KMS-11 (cell line): ENCODE data around the gene BAIAP2.

Experiments
- H2AFZ ChIP-seq: fragments of 200-600 bp; sonication (generic); 2 replicates; pipeline ENCODE4 v1.6.1; 2016; ENCODE audit warnings: antibody characterized with exemption, mixed run types, low read depth
- H3K27ac ChIP-seq: fragments of 200-600 bp; sonication (generic); 2 replicates; pipeline ENCODE4 v1.6.1; 2016; ENCODE audit warnings: mild to moderate bottlenecking, mixed run types
- H3K27me3 ChIP-seq: fragments of 200-600 bp; sonication (generic); 2 replicates; pipeline ENCODE4 v1.6.1; 2017; ENCODE audit warnings: mild to moderate bottlenecking, low read depth, mixed run types, moderate library complexity; ENCODE audit not compliant: insufficient read depth
- H3K36me3 ChIP-seq: fragments of 200-600 bp; sonication (generic); 2 replicates; pipeline ENCODE4 v1.6.1; 2017; ENCODE audit warnings: mild to moderate bottlenecking, mixed run types; ENCODE audit not compliant: insufficient read depth
- H3K4me1 ChIP-seq: fragments of 200-600 bp; sonication (generic); 2 replicates; pipeline ENCODE4 v1.6.1; 2016; ENCODE audit warnings: mild to moderate bottlenecking, low read depth, mixed run types; ENCODE audit not compliant: poor library complexity, severe bottlenecking
- H3K4me2 ChIP-seq: fragments of 200-600 bp; sonication (generic); 2 replicates; pipeline ENCODE4 v1.7.0; 2016; ENCODE audit warnings: mild to moderate bottlenecking, mixed run types
- H3K4me3 ChIP-seq: fragments of 200-600 bp; sonication (generic); IDR thresholded peaks from 2 replicates; pipeline ENCODE4 v1.6.1; 2017; ENCODE audit warnings: low read depth, low read length, mixed read lengths; ENCODE audit not compliant: insufficient read depth
- H3K79me2 ChIP-seq: fragments of 200-600 bp; sonication (generic); 2 replicates; pipeline ENCODE4 v1.6.1; 2016; ENCODE audit warnings: low read depth, mixed run types; ENCODE audit not compliant: insufficient read depth
- H3K9ac ChIP-seq: fragments of 200-600 bp; sonication (generic); 2 replicates; pipeline ENCODE4 v1.6.1; 2016; ENCODE audit warnings: mild to moderate bottlenecking, mixed run types
- H4K20me1 ChIP-seq: fragments of 200-600 bp; sonication (generic); 2 replicates; pipeline ENCODE4 v1.6.1; 2016; ENCODE audit warnings: mild to moderate bottlenecking, mixed run types; ENCODE audit not compliant: insufficient read depth
- CTCF ChIP-seq: fragments of 200-600 bp; sonication (generic); conservative IDR thresholded peaks from 2 replicates; pipeline ENCODE4 v1.6.1; 2017; ENCODE audit warnings: low read depth, mild to moderate bottlenecking, antibody characterized with exemption, low read length, moderate library complexity, mixed read lengths

Gene BAIAP2

DNA sequence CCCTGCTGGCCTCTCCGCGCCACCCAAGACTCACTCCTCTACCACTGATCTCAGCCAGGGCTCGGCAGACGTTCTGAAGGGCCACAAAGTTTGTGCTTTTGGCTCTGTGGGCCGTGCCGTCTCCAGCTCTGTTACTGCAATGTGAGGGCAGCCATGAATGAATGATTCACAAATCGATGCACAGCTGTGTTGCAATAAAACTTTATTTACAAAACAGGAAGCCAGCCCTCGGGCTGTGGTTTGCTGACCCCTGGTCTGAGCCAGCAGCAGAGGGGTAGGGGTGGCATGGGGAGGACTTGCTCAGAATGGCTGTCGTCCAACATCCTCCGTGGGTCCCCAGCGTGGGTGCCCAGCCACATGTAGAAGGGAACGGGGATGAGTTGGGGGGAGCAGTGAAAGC, 67.4 kb downstream of the BAIAP2 start:
- H2AFZ ChIP-seq, result no peak overlapping the region
- H3K79me2 ChIP-seq, result no peaks in the 10 kb centered on the region
- H3K4me3 ChIP-seq, result no peak overlapping the region
- H3K27ac ChIP-seq, result no peak overlapping the region
- H3K27me3 ChIP-seq, result peaks cover 93% of the 10 kb centered on the region
- no peaks in the 10 kb centered on the region for H3K36me3 ChIP-seq
- no peaks in the 10 kb centered on the region for H4K20me1 ChIP-seq
- no peak for TF ChIP-seq CTCF
- H3K9ac ChIP-seq, result no peak overlapping the region
- no peak overlapping the region for H3K4me2 ChIP-seq
- peaks cover 5% of the 10 kb centered on the region for H3K4me1 ChIP-seq

DNA sequence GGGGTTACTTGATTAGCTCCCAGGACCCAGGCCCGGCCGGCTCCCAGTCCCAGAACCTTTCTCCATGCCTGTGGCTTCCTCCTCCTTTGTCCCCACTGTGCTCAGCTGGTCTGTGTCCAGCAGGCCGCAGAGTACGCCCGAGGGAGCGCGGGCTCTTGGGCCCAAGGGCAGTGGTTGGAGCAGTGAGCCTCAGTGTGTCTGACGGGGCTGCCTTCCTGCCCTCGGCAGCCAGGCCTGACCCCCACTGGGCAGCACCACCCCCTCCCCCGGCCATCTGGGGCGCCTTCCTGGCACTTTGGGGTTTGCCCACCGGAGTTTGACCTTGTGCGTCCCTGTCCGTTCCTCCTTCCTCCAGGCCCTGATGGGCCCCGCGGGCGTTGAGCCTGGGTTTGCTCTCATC, 67.9 kb downstream of the BAIAP2 start:
- no peak overlapping the region for H3K27ac ChIP-seq
- H2AFZ ChIP-seq, result no peak overlapping the region
- H3K4me1 ChIP-seq, result peaks cover 5% of the 10 kb centered on the region
- no peak for TF ChIP-seq CTCF
- no peak overlapping the region for H3K4me2 ChIP-seq
- no peaks in the 10 kb centered on the region for H3K79me2 ChIP-seq
- no peak overlapping the region for H3K9ac ChIP-seq
- H3K27me3 ChIP-seq, result peaks cover 93% of the 10 kb centered on the region
- no peaks in the 10 kb centered on the region for H3K36me3 ChIP-seq
- H3K4me3 ChIP-seq, result no peak overlapping the region
- no peaks in the 10 kb centered on the region for H4K20me1 ChIP-seq

DNA sequence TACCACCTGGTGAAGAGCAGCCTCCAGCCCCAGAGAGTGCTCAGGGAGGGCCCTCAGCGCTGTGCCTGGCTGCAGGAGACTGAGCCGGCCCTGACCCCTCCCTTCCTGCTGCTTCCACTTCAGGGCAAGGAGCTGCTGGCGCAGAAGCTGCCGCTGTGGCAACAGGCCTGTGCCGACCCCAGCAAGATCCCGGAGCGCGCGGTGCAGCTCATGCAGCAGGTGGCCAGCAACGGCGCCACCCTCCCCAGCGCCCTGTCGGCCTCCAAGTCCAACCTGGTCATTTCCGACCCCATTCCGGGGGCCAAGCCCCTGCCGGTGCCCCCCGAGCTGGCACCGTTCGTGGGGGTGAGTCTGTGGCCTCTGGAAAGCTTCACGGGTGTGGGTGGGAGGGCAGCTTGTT, 68.4 kb downstream of the BAIAP2 start:
- no peak overlapping the region for H3K4me3 ChIP-seq
- H2AFZ ChIP-seq, result no peak overlapping the region
- H3K9ac ChIP-seq, result no peak overlapping the region
- peaks cover 5% of the 10 kb centered on the region for H3K4me1 ChIP-seq
- no peak overlapping the region for H3K27ac ChIP-seq
- no peaks in the 10 kb centered on the region for H4K20me1 ChIP-seq
- peaks cover 93% of the 10 kb centered on the region for H3K27me3 ChIP-seq
- H3K36me3 ChIP-seq, result no peaks in the 10 kb centered on the region
- H3K79me2 ChIP-seq, result no peaks in the 10 kb centered on the region
- no peak overlapping the region for H3K4me2 ChIP-seq
- no peak for TF ChIP-seq CTCF

DNA sequence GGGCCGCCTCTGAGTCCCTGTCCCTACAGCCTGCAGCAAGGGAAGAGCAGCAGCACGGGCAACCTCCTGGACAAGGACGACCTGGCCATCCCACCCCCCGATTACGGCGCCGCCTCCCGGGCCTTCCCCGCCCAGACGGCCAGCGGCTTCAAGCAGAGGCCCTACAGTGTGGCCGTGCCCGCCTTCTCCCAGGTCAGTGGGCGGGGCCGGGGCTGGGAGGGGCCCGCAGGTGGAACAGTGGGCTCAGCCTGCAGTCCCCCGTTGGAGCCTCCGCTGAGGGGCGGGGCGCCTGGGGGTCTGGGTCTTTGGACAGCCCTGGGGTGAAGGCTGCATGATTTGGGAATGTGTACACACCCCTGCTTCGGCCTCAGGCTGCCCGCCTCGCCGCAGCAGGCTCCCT, 71.8 kb downstream of the BAIAP2 start:
- no peak overlapping the region for H3K4me2 ChIP-seq
- H2AFZ ChIP-seq, result no peak overlapping the region
- no peak overlapping the region for H3K4me3 ChIP-seq
- H3K27ac ChIP-seq, result no peak overlapping the region
- no peaks in the 10 kb centered on the region for H3K79me2 ChIP-seq
- H3K9ac ChIP-seq, result no peak overlapping the region
- TF ChIP-seq CTCF, result no peak
- no peaks in the 10 kb centered on the region for H3K36me3 ChIP-seq
- peaks cover 99% of the 10 kb centered on the region for H3K27me3 ChIP-seq
- H3K4me1 ChIP-seq, result peaks cover 5% of the 10 kb centered on the region
- no peaks in the 10 kb centered on the region for H4K20me1 ChIP-seq

DNA sequence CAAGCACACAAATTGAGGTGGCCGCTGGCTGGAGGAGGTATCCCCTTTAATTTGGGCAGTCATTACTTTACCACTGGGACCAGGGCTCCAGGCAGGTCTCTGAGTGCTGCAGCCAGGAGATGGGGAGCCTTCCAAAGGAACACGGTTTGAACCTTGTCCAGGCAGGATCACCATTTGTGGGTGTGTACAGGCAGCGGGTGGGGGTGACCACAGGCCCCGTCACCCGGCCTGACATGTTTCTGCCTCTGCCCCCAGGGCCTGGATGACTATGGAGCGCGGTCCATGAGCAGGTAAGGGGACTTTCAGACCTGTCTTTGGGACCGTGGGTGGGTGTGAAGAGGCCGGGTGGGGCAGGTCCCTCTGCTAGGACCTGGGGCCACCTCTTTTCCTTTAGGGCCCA, 73.3 kb downstream of the BAIAP2 start:
- no peak overlapping the region for H2AFZ ChIP-seq
- H3K9ac ChIP-seq, result no peak overlapping the region
- H3K27ac ChIP-seq, result no peak overlapping the region
- no peak overlapping the region for H3K4me2 ChIP-seq
- no peaks in the 10 kb centered on the region for H4K20me1 ChIP-seq
- peaks cover 100% of the 10 kb centered on the region for H3K27me3 ChIP-seq
- no peak for TF ChIP-seq CTCF
- H3K4me3 ChIP-seq, result no peak overlapping the region
- H3K36me3 ChIP-seq, result no peaks in the 10 kb centered on the region
- H3K4me1 ChIP-seq, result peaks cover 5% of the 10 kb centered on the region
- H3K79me2 ChIP-seq, result no peaks in the 10 kb centered on the region
